ENCODE measurements around the gene POLD2.

- no peak for TF ChIP-seq POLR2AphosphoS5 (IDR thresholded peaks at IDR 0.05; ENCODE audit: low read depth, low read length)
- TF ChIP-seq FOXP2 (optimal IDR thresholded peaks at IDR 0.05; ENCODE audit: borderline replicate concordance, extremely low read depth, extremely low read length, insufficient read depth) = no peak
- no peak for TF ChIP-seq REST (IDR thresholded peaks at IDR 0.05; ENCODE audit: insufficient read depth in 1 of 2, low read depth in 2 of 2, low read length in 2 of 2)
Observed at GRCh38 chr7:44098092-44099068, 25.0 kb downstream of the POLD2 start.
